ENCODE measurements around the gene EFL1.

DNA sequence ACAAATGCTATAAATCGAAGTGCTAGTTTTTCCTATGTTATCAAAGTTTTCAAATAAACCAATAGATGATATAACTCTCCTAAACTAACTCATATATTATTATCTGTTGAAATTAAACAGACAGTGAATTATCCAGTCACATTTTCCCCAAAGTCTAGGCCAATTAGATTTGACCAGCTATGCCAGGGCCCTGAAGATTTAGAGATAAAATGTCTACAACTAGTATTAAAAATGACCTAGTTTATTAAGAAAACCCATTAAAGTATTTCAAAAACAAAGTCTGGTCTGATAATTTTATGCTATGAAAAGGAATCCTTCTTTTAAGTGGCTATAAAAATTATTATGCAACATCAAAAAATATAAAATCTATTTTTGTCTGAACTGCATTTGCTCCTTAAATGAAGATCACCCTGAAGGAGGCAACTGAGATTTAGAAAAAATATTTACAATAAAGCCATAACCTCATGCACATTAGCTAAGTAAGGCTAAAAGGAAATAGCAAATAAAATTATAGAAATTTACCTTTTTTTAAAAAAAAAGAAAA lies 133.3 kb downstream of the EFL1 start:
- TF ChIP-seq, protein P1, sequence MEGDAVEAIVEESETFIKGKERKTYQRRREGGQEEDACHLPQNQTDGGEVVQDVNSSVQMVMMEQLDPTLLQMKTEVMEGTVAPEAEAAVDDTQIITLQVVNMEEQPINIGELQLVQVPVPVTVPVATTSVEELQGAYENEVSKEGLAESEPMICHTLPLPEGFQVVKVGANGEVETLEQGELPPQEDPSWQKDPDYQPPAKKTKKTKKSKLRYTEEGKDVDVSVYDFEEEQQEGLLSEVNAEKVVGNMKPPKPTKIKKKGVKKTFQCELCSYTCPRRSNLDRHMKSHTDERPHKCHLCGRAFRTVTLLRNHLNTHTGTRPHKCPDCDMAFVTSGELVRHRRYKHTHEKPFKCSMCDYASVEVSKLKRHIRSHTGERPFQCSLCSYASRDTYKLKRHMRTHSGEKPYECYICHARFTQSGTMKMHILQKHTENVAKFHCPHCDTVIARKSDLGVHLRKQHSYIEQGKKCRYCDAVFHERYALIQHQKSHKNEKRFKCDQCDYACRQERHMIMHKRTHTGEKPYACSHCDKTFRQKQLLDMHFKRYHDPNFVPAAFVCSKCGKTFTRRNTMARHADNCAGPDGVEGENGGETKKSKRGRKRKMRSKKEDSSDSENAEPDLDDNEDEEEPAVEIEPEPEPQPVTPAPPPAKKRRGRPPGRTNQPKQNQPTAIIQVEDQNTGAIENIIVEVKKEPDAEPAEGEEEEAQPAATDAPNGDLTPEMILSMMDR (IDR thresholded peaks at IDR 0.05), result no peak
- TF ChIP-seq JUN (CRISPR knock-in tag; IDR thresholded peaks at IDR 0.05) (no peak), FOXJ3 (CRISPR knock-in tag; IDR thresholded peaks at IDR 0.05; ENCODE audit: borderline replicate concordance) (no peak), NR2C2 (CRISPR knock-in tag; IDR thresholded peaks at IDR 0.05) (no peak), ZNF138 (CRISPR knock-in tag; conservative IDR thresholded peaks at IDR 0.05) (no peak), ZNF423 (CRISPR knock-in tag; IDR thresholded peaks at IDR 0.05) (no peak)
- TF ChIP-seq, protein P2, sequence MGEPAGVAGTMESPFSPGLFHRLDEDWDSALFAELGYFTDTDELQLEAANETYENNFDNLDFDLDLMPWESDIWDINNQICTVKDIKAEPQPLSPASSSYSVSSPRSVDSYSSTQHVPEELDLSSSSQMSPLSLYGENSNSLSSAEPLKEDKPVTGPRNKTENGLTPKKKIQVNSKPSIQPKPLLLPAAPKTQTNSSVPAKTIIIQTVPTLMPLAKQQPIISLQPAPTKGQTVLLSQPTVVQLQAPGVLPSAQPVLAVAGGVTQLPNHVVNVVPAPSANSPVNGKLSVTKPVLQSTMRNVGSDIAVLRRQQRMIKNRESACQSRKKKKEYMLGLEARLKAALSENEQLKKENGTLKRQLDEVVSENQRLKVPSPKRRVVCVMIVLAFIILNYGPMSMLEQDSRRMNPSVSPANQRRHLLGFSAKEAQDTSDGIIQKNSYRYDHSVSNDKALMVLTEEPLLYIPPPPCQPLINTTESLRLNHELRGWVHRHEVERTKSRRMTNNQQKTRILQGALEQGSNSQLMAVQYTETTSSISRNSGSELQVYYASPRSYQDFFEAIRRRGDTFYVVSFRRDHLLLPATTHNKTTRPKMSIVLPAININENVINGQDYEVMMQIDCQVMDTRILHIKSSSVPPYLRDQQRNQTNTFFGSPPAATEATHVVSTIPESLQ (CRISPR knock-in tag; IDR thresholded peaks at IDR 0.05), result no peak

Data from WTC11 (cell line).